Measurements from ENCODE around the gene EPM2A. TPM values are rescaled to one million over a fixed set of nuclear protein-coding genes. Genes with fewer than 3 reads are reported as not detected.
"Not testable (repeated sequence)": the region's sequence is repeated elsewhere in the genome, so short reads cannot be mapped to it uniquely, and the experiment has no call there.

Gene EPM2A
- total RNA-seq, 1 donor from 2014 or later: 5.9 TPM

- DNase-seq (ENCODE audit: low read depth in 2 of 2): no peak
Observed at GRCh38 chr6:145731447-145731846, 3.9 kb downstream of the EPM2A start.

- no peak for DNase-seq (ENCODE audit: low read depth in 2 of 2)
Observed at GRCh38 chr6:145729887-145730286, 5.4 kb downstream of the EPM2A start.

GRCh38 chr6:145728444-145729385, 6.6 kb downstream of the EPM2A start:
- DNase-seq (ENCODE audit: low read depth in 2 of 2): no peak

GRCh38 chr6:145727817-145728388, 7.4 kb downstream of the EPM2A start:
- DNase-seq (ENCODE audit: low read depth in 2 of 2): no peak

- DNase-seq (ENCODE audit: low read depth in 2 of 2): no peak
Observed at GRCh38 chr6:145725570-145725969, 9.8 kb downstream of the EPM2A start.

GRCh38 chr6:145723646-145724045, 11.7 kb downstream of the EPM2A start:
- no peak for DNase-seq (ENCODE audit: low read depth in 2 of 2)

- DNase-seq (ENCODE audit: low read depth in 2 of 2): no peak
Observed at GRCh38 chr6:145722190-145722589, 13.1 kb downstream of the EPM2A start.

- DNase-seq (ENCODE audit: low read depth in 2 of 2): no peak
Observed at GRCh38 chr6:145721144-145721543, 14.2 kb downstream of the EPM2A start.

GRCh38 chr6:145715426-145715825, 19.9 kb downstream of the EPM2A start:
- DNase-seq (ENCODE audit: low read depth in 2 of 2): no peak

- no peak for DNase-seq (ENCODE audit: low read depth in 2 of 2)
Observed at GRCh38 chr6:145714731-145715130, 20.6 kb downstream of the EPM2A start.

- no peak for DNase-seq (ENCODE audit: low read depth in 2 of 2)
Observed at GRCh38 chr6:145713773-145714172, 21.5 kb downstream of the EPM2A start.

GRCh38 chr6:145711372-145711771, 23.9 kb downstream of the EPM2A start:
- DNase-seq (ENCODE audit: low read depth in 2 of 2): no peak

GRCh38 chr6:145707397-145707796, 27.9 kb downstream of the EPM2A start:
- no peak for DNase-seq (ENCODE audit: low read depth in 2 of 2)

GRCh38 chr6:145705561-145705960, 29.8 kb downstream of the EPM2A start:
- DNase-seq (ENCODE audit: low read depth in 2 of 2): peak; percentile 53 to 76

- DNase-seq (ENCODE audit: low read depth in 2 of 2): peak; percentile 16 to 32
Observed at GRCh38 chr6:145704143-145704781, 31.1 kb downstream of the EPM2A start.

GRCh38 chr6:145699462-145699861, 35.9 kb downstream of the EPM2A start:
- DNase-seq (ENCODE audit: low read depth in 2 of 2): peak; percentile 30 to 83

- not testable (repeated sequence) for DNase-seq (ENCODE audit: low read depth in 2 of 2)
Observed at GRCh38 chr6:145697401-145697800, 37.9 kb downstream of the EPM2A start.

GRCh38 chr6:145694083-145694737, 41.1 kb downstream of the EPM2A start:
- DNase-seq (ENCODE audit: low read depth in 2 of 2): no peak

GRCh38 chr6:145690969-145691368, 44.4 kb downstream of the EPM2A start:
- no peak for DNase-seq (ENCODE audit: low read depth in 2 of 2)

GRCh38 chr6:145689529-145689928, 45.8 kb downstream of the EPM2A start:
- no peak for DNase-seq (ENCODE audit: low read depth in 2 of 2)

GRCh38 chr6:145688493-145688905, 46.8 kb downstream of the EPM2A start:
- peak in 1 of 2 donors; percentile 59 for DNase-seq (ENCODE audit: low read depth in 2 of 2)

GRCh38 chr6:145685932-145686331, 49.4 kb downstream of the EPM2A start:
- no peak for DNase-seq (ENCODE audit: low read depth in 2 of 2)

All from dermis microvascular lymphatic vessel endothelial cell (primary cell).